HFFc6 (cell line): ENCODE measurements around the gene TPST2. TPM values are rescaled to one million over a fixed set of nuclear protein-coding genes. Genes with fewer than 3 reads are reported as not detected.

ENCODE experiments used
- DNase-seq: peaks from one replicate; pipeline ENCODE4 v3.0.0-alpha.2; 2018
- H3K27ac Mint-ChIP-seq: 2 replicates; pipeline ENCODE4 v1.8.0; 2020; ENCODE audit warnings: mild to moderate bottlenecking, mixed read lengths
- H3K27me3 Mint-ChIP-seq: 2 replicates; pipeline ENCODE4 v1.8.0; 2021; ENCODE audit warnings: mild to moderate bottlenecking, moderate library complexity, mixed read lengths; ENCODE audit not compliant: insufficient read depth
- H3K36me3 Mint-ChIP-seq: 2 replicates; pipeline ENCODE4 v1.8.0; 2021; ENCODE audit warnings: low read depth, mixed read lengths
- H3K4me1 Mint-ChIP-seq: 2 replicates; pipeline ENCODE4 v1.8.0; 2020; ENCODE audit warnings: low read depth, mixed read lengths
- H3K4me3 Mint-ChIP-seq: 2 replicates; pipeline ENCODE4 v1.8.0; 2020; ENCODE audit warnings: mild to moderate bottlenecking, moderate library complexity, mixed read lengths
- H3K9me3 Mint-ChIP-seq: 2 replicates; pipeline ENCODE4 v1.8.0; 2020; ENCODE audit warnings: mild to moderate bottlenecking, mixed read lengths
- total RNA-seq, 6 experiments: library from RNA; stranded (reverse); fragmentation: NEBNext Ultra II Directional; extraction: Animal tissue kit (Norgen Biotek cat#: 25700); gene quantifications; 2 replicates in 1 of 6; 3 replicates in 5 of 6; pipeline ENCODE4 v1.2.3, GENCODE V29; 2021
- TF ChIP-seq, protein P1 (sequence below): fragments of 200-600 bp; sonication (generic); IDR thresholded peaks from 2 replicates; pipeline ENCODE4 v1.5.0; 2021; ENCODE audit warnings: antibody characterized with exemption, mild to moderate bottlenecking

The TPST2 gene
- total RNA-seq, 6 experiments from 2014 or later: 66.8 to 75.5 (median 73.8) TPM

DNA sequence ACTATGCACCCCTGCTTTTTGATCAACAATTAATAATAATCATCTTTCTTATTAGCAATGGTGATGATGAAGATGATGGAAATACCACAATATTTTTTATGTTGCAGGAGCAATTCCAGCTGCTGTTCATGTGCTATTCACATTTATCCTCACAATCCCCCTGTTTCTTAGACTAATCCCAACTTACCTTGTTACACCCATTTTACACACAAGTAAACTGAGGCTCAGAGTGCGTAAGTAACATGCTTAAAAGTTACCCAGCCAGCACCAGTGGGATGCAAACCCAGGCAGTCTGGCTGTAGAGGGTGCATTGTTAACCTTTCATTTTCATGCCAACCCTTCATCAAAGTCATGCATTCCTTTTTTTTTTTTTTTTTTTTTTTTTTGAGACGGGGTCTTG, 30.3 kb upstream of the TPST2 start:
- H3K4me1 Mint-ChIP-seq: peaks cover 14% of the 10 kb centered on the region
- peaks cover 8% of the 10 kb centered on the region for H3K27me3 Mint-ChIP-seq
- no peaks in the 10 kb centered on the region for H3K36me3 Mint-ChIP-seq
- H3K27ac Mint-ChIP-seq: no peak overlapping the region
- H3K9me3 Mint-ChIP-seq: no peaks in the 10 kb centered on the region
- TF ChIP-seq, protein P1, sequence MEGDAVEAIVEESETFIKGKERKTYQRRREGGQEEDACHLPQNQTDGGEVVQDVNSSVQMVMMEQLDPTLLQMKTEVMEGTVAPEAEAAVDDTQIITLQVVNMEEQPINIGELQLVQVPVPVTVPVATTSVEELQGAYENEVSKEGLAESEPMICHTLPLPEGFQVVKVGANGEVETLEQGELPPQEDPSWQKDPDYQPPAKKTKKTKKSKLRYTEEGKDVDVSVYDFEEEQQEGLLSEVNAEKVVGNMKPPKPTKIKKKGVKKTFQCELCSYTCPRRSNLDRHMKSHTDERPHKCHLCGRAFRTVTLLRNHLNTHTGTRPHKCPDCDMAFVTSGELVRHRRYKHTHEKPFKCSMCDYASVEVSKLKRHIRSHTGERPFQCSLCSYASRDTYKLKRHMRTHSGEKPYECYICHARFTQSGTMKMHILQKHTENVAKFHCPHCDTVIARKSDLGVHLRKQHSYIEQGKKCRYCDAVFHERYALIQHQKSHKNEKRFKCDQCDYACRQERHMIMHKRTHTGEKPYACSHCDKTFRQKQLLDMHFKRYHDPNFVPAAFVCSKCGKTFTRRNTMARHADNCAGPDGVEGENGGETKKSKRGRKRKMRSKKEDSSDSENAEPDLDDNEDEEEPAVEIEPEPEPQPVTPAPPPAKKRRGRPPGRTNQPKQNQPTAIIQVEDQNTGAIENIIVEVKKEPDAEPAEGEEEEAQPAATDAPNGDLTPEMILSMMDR: no peak
- DNase-seq: no peak
- no peak overlapping the region for H3K4me3 Mint-ChIP-seq

DNA sequence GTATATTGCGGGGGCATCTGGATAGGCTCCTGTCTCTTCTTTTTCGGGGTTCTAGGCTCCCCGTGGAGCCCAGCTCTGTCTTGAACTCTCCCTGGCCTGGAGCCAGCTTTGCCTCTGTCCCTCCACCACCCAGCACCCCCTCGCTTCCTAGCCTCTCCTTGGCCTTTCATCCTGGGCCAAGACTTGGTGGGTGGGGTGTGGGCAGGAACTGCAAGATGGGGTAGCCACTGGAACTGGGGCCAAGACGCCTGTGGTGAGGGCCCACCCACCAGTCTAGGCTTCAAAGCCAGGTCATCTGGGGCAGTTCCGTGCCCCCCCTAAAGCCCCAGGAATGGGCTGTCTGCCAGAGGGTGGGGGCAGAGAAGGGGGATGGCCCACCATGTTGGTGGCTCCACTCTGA, 29.6 kb upstream of the TPST2 start:
- H3K4me3 Mint-ChIP-seq: no peak overlapping the region
- no peaks in the 10 kb centered on the region for H3K9me3 Mint-ChIP-seq
- DNase-seq: no peak
- H3K36me3 Mint-ChIP-seq: no peaks in the 10 kb centered on the region
- no peak overlapping the region for H3K27ac Mint-ChIP-seq
- peaks cover 5% of the 10 kb centered on the region; the same call in 1 of the 2 replicates for H3K27me3 Mint-ChIP-seq
- TF ChIP-seq, protein P1: no peak
- H3K4me1 Mint-ChIP-seq: peaks cover 14% of the 10 kb centered on the region

DNA sequence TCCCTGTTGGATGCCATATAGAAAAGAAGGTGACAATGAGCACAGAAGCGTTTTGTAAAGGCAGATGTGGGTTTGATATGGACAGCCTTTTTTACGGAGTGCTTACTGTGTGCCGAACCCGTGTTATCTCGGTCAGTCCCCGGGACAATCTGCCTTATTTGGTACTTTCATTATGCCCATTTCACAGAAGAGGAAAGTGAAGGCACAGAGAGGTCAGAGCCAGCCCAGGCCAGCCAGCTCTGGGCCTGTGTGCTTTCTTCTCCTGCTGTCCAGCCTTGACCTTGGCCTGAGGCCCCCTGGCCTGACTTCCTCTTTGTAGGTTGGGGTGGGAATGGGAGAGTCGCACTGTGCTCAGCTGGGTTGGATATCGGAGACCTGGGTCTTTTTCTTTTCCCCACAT, 28.5 kb upstream of the TPST2 start:
- H3K9me3 Mint-ChIP-seq: no peaks in the 10 kb centered on the region
- H3K4me1 Mint-ChIP-seq: peaks cover 14% of the 10 kb centered on the region
- TF ChIP-seq, protein P1: no peak
- H3K4me3 Mint-ChIP-seq: no peak overlapping the region
- no peak overlapping the region for H3K27ac Mint-ChIP-seq
- DNase-seq: no peak
- peaks cover 5% of the 10 kb centered on the region; the same call in 1 of the 2 replicates for H3K27me3 Mint-ChIP-seq
- no peaks in the 10 kb centered on the region for H3K36me3 Mint-ChIP-seq

DNA sequence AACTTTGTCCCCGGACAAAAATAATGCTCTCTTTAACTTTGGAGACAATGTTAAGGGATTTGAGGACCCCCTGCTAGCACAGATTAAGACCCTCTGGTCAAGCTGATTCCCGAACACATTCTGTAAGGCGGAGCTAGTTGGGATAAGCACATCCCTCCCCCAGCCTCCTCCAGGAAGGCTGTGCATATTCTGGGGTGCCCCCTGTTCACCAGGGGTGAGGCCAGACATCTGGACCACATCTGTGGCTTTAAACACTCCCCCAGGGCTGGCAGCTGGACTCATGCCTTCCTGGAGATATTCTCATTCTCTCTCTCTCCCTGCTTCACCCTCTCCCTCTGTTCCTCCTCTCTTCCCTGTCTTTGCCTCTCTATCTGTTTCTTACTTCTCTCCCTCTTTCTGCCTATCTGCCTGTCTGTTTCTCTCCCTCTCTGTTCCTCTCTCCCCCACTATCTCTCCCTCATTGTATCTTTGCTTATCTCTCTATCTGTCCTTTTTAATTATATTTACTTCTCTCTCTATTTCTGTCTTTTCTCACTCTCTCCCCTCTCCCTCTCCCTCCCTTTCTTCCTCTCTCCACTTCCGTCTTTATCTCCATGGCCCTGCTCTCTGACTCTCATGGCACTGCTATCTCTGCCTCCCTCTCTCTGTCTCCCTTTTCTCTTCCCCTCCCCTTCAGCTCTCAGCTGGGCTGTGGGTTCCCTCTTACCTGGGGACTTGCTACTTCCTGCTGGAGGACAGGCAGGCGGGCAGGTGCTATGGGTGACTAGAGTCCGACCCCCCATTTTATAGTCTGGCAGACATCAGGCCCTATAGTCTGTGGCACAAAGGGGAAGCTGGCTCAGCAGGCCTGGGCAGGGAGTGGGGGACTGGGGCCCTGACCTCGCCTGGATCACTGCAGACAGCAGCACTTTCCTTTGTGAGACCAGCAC, 27.6 kb upstream of the TPST2 start, which contains the start of gene CRYBB1:
Gene CRYBB1 (minus strand): TSS at position 757 of the 929 bp plus-strand sequence. CDS start 1,708 bp downstream, outside the sequence.
- no peaks in the 10 kb centered on the region for H3K36me3 Mint-ChIP-seq
- TF ChIP-seq, protein P1: no peak
- H3K9me3 Mint-ChIP-seq: no peaks in the 10 kb centered on the region
- no peak for DNase-seq
- peaks cover 5% of the 10 kb centered on the region; the same call in 1 of the 2 replicates for H3K27me3 Mint-ChIP-seq
- H3K4me3 Mint-ChIP-seq: no peak within 1 kb of the TSS
- H3K4me1 Mint-ChIP-seq: peaks cover 14% of the 10 kb centered on the region
- no peak within 1 kb of the TSS for H3K27ac Mint-ChIP-seq

DNA sequence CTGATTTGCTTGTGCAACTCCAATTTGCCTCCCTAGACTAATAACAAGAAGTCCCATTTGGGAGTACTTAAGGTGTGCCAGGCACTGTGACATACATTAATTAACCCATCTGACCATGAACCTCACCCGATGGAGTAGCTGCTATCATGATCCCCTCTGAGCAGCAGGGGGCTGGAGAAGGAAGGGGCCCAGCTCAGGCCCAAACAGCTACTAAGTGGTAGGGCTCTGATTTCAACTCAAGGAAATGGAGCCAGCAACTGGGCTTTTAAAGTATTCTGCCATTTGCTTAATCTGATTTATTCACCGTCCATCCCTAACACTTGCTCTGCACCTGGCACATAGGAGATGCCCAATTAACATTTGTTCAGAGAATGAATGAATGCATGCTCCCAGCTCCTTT, 26.7 kb upstream of the TPST2 start:
- Mint-ChIP-seq H3K4me3 (no peak overlapping the region), H3K27ac (no peak overlapping the region), H3K36me3 (no peaks in the 10 kb centered on the region), H3K4me1 (peaks cover 14% of the 10 kb centered on the region), H3K9me3 (no peaks in the 10 kb centered on the region), H3K27me3 (peaks cover 2% of the 10 kb centered on the region; the same call in 1 of the 2 replicates)
- TF ChIP-seq, protein P1: no peak
- DNase-seq: no peak
